ENCODE results near the gene LONP2.
A peak's percentile ranks its signal among the peaks of the same experiment; 100 is the strongest.
"Not testable (repeated sequence)": the region's sequence is repeated elsewhere in the genome, so short reads cannot be mapped to it uniquely, and the experiment has no call there.

Gene LONP2

GRCh38 chr16:48347980-48348379, 103.9 kb downstream of the LONP2 start:
- DNase-seq = no peak

GRCh38 chr16:48350736-48351135, 106.6 kb downstream of the LONP2 start:
- no peak for DNase-seq

GRCh38 chr16:48352648-48353390, 108.7 kb downstream of the LONP2 start:
- no peak for DNase-seq

DNA sequence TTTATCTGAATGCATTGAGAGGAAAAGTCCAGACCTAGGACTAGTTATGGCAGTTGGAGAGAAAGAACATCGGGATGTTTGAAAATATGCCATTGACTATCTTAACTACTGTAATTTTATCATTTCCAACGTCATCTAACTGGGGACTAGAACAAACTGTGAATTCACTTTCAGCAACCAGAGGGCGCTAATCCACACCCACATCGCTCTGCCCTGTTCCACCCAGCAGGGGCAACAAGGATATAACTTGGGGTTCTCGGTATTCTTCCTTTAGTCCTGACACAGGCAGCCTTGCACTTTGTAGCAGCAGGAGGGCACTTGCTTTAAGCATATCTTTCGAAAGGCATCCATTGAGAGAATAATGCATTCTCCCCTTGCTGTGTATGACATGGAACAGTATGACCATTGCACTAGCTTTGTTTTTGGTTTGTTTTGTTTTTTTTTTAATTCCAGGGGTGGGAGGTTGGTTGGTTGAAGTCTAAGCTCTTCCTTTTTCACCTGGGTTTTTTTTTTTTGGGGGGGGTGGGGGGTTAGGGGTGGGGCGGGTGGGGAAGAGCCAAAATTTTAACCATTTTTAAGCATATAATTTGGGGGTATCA, 109.6 kb downstream of the LONP2 start:
- DNase-seq = peak; percentile 5 to 89

- DNase-seq = not testable (repeated sequence)
These were observed 110.3 kb downstream of the LONP2 start for GRCh38 chr16:48354385-48354784.

DNA sequence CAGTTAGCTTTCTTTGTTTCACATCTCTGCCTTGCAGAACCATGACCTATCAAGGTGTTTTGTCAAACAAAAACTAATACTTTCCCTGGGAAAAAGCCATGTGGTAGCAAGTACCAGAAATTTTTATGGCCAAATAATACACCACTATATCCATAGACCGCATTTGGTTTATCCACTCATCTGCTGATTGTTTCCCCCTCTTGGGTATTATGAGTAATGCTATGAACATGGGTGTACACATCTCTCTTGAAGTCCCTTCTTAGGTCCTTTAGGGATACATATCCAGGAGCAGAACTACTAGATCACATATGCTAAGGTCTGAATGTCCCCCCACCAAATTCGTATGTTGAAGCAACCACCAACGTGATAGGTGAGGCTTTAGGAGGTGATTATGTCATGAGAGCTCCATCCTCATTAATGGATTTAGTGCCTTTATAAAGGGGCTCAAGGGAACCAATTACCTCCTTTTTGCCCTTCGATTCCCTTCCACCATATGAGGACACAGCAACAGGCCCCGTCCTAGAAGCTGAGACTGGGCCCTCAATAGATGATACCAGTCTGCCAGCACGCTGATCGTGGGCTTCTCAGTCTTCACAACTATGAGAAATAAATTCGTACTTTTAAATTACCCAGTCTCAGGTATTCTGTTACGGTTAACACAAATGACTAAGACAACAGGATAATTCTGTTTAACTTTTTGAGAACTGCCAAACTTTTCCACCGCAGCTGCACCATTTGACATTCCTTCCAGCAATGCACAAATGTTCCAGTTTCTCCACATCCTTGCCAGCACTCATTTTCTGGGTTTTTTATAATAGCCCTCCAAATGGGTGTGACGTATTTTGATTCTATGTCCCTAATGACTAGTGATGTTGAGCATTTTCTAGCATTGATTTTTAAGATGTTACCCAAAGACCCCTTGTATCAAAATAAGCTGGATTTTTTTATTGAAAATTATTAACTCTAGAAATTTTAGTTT, 111.1 kb downstream of the LONP2 start:
- no peak for DNase-seq

DNA sequence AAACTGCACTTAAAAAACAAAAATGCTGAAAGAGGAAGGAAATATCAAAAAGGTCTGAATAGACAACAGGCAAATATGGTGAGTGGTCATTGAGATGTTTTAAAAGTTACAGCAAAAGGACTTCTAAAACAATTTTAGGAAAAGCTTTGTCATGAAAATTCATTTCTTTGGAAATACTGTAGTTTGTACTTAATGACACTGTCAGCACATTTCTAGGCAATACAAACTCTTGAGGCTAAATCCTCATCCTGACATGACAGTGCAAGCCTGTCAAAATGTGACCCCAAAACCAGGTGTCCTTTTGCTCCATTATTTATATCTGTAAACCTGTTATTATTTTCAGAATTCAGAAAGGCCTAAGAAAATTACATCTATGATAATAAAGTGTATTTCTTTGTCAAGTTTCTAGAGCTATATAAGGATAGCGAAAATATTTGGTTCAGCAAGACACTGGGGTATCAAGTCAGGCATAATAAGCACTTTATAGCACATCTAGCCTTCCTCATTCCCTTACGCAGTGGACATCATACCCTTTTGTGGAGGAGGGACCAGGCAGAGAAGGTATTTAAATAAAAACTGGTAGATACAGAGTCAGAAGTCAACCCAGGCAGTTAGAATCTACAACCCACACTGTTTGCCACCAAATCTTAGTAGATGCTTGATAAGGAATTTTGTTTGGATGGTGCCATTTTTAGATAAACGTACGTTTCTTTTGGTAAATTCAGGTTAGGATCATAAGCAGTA, 112.7 kb downstream of the LONP2 start:
- no peak for DNase-seq

DNA sequence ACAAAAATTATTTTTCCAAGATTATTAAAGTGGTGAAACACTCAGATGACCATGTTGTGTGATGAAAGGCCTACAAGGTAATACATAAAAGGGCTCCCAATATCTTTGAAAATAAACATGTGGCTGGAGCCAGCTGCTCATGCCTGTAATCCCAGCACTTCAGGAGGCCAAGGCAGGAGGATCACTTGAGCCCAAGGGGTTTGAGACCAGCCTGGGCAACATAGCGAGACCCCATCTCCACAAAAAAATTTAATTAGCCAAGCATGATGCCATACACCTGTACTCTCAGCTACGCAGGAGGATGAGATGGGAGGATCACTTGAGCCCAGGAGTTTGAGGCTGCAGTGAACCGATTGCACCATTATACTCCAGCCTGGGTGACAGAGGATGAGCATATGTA, 114.3 kb downstream of the LONP2 start:
- no peak for DNase-seq

- DNase-seq = no peak
These were observed 115.9 kb downstream of the LONP2 start for GRCh38 chr16:48359983-48360382.

DNA sequence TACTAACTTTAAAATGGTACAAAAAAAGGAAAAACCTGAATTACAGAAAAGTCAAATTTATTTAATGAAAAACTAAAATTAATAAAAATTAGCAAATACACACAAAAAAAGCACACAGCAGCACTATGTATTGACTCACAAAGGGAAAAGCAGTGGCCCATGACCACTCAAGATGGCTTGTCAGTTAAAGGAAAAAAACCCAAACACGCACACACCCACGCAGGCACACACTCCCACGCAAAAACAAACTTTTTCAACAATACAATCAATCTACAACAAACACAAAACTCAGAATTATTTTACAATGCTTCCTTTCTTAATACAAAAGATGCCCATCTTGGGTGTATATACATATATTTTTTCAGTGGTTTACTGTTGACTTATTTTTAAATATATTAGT, 116.9 kb downstream of the LONP2 start:
- no peak for DNase-seq

GRCh38 chr16:48361540-48362144, 117.5 kb downstream of the LONP2 start:
- DNase-seq = no peak

GRCh38 chr16:48365025-48365600, 121.0 kb downstream of the LONP2 start:
- no peak for DNase-seq

GRCh38 chr16:48365601-48366164, 121.6 kb downstream of the LONP2 start:
- DNase-seq = peak; percentile 39 to 57

DNA sequence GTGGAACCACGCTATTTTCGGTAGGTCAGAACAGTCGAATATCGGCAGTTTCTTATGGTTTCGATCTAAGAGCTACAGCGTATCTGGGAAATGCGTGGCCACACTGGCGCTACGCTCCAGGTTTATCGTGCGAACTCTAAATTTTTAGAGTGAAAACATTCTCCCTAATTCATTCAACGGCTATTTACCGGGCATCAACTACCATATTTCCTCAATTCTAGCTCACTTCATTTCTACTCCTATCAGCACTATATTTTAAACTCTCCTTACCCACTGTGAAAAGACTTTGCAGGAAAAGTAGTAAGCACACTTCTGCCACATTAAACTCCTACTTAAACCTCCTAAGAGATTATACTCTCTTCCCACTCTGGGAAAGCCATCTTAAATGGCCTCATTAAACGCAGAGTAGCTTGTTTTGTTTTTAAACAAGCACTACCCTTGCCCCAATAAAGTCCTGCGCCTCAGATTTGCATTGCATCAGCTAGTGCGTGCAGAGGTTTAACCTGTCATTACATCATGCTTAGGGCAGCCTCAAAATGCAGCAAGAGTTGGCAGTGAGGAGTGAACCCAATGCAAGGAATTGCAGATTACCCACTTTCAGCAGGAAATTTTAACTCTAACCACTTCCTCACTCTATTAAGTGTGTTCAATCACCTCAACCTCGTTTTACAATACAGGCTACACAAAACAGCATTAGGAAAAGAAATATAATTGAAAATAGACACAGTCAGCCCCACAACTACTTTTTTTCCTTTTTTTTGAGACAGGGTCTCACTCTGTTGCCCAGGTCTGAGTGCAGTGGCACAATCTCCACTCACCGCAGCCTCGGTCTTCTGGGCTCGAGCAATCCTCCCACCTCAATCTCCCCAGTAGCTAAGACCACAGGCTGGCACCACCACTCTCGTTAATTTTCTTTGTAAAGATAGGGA, 122.3 kb downstream of the LONP2 start:
- peak in 1 of 2 donors; percentile 34 for DNase-seq

GRCh38 chr16:48367441-48368049, 123.4 kb downstream of the LONP2 start:
- no peak for DNase-seq

GRCh38 chr16:48369765-48370164, 125.7 kb downstream of the LONP2 start:
- no peak for DNase-seq

DNA sequence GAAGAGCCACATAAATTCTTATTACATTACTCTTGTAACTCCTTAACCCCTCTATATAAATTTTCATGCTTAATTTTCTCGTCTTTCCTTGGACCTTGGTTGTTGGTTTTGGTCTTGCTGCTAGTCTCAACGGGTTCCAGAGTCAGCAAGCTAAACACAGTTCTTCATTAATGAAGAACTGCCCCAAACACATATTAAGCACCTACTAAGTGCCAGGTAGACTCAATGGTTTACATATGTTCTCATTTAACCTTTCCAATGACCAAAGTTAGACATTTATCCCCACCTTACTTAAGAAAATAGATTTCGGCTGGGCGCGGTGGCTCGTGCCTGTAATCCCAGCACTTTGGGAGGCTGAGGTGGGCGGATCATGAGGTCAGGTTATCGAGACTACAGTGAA, 126.1 kb downstream of the LONP2 start:
- no peak for DNase-seq

DNA sequence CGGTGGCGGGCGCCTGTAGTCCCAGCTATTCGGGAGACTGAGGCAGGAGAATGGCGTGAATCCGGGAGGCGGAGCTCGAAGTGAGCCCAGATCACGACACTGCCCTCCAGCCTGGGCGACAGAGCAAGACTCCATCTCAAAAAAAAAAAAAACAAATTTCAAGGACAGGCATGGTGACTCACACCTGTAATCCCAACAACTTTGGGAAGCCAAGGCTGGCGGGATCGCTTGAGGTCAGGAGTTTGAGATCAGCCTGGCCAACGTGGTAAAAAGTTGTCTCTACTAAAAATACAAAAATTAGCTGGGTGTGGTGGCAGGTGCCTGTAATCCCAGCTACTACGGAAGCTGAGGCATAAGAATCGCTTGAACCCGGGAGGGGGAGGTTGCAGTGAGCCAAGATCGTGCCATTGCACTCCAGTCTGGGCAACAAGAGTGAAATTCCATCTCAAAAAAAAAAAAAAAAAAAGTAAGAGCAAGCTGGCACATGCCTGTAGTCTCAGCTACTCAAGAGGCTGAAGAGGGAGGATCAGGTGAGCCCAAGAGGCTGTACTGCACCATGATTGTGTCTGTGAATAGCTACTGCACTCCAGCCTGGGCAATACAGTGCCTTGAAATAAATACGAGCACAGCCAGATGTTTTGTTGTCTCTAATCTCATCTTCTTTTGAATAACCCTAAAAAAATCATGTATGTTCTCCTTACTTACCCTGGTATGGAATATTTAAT, 126.7 kb downstream of the LONP2 start:
- DNase-seq = not testable (repeated sequence)

- no peak for DNase-seq
These were observed 127.3 kb downstream of the LONP2 start for GRCh38 chr16:48371393-48371780.
